DOHH2 (cell line): Measurements from ENCODE around the gene SNX17.

Experiments
- H3F3A ChIP-seq: fragments of 200-600 bp; sonication (generic), shearing (Covaris generic); 2 replicates; pipeline ENCODE4 v1.6.0; 2016; ENCODE audit warnings: antibody characterized with exemption, mild to moderate bottlenecking; ENCODE audit not compliant: control insufficient read depth, insufficient read depth
- H3K27ac ChIP-seq: fragments of 200-600 bp; sonication (generic); 2 replicates; pipeline ENCODE4 v1.5.1; 2014; ENCODE audit warnings: low read depth, mild to moderate bottlenecking, low read length, moderate library complexity
- H3K27me3 ChIP-seq: fragments of 200-600 bp; sonication (generic); 2 replicates; pipeline ENCODE4 v1.6.1; 2014; ENCODE audit warnings: mild to moderate bottlenecking, low read length, mixed read lengths; ENCODE audit not compliant: control insufficient read depth
- H3K36me3 ChIP-seq: fragments of 200-600 bp; sonication (generic); 2 replicates; pipeline ENCODE4 v1.6.1; 2014; ENCODE audit warnings: mild to moderate bottlenecking, low read length, moderate library complexity, mixed read lengths; ENCODE audit not compliant: control insufficient read depth
- H3K4me1 ChIP-seq: fragments of 200-600 bp; sonication (generic); 2 replicates; pipeline ENCODE4 v1.6.1; 2014; ENCODE audit warnings: mild to moderate bottlenecking, low read length, mixed read lengths; ENCODE audit not compliant: control insufficient read depth
- H3K4me2 ChIP-seq: fragments of 200-600 bp; sonication (generic); 2 replicates; pipeline ENCODE4 v1.6.0; 2014; ENCODE audit warnings: mild to moderate bottlenecking, low read length, moderate library complexity
- H3K4me3 ChIP-seq: fragments of 200-600 bp; sonication (generic); 2 replicates; pipeline ENCODE4 v1.5.1; 2014; ENCODE audit warnings: mild to moderate bottlenecking, low read length, mixed read lengths
- H3K79me2 ChIP-seq: fragments of 200-600 bp; sonication (generic); 2 replicates; pipeline ENCODE4 v1.6.1; 2014; ENCODE audit warnings: mild to moderate bottlenecking, low read length, mixed read lengths; ENCODE audit not compliant: control insufficient read depth
- H3K9me2 ChIP-seq: fragments of 200-600 bp; sonication (generic); replicated peaks from 2 replicates; pipeline ENCODE4 v1.6.1; 2014; ENCODE audit warnings: mild to moderate bottlenecking, low read length, mixed read lengths; ENCODE audit not compliant: control insufficient read depth
- H3K9me3 ChIP-seq: fragments of 200-600 bp; sonication (generic); 2 replicates; pipeline ENCODE4 v1.6.1; 2014; ENCODE audit warnings: antibody characterized with exemption, low read length, mixed read lengths; ENCODE audit not compliant: control insufficient read depth, insufficient read depth
- H4K20me1 ChIP-seq: fragments of 200-600 bp; sonication (generic); 2 replicates; pipeline ENCODE4 v1.6.0; 2014; ENCODE audit warnings: low read depth, mild to moderate bottlenecking, antibody characterized with exemption, low read length, moderate library complexity; ENCODE audit not compliant: control insufficient read depth, insufficient read depth
- EZH2phosphoT487 ChIP-seq: fragments of 200-600 bp; sonication (generic); IDR thresholded peaks from 2 replicates; pipeline ENCODE4 v1.6.1; 2017; ENCODE audit warnings: borderline replicate concordance, mild to moderate bottlenecking, antibody characterized with exemption, low read length, moderate library complexity, mixed read lengths
- TF ChIP-seq, protein P1 (sequence below): fragments of 200-600 bp; sonication (generic); IDR thresholded peaks from one replicate; pipeline ENCODE4 v1.5.1; 2014; ENCODE audit warnings: antibody characterized with exemption, mild to moderate bottlenecking, low read depth, low read length; ENCODE audit not compliant: poor library complexity, severe bottlenecking

The SNX17 gene

GRCh38 chr2:27322766-27323595 is 47.4 kb upstream of the SNX17 start, which contains the start of gene MPV17:
TSS of gene MPV17 (minus strand) at chr2:27323097. CDS start at chr2:27322517, 580 bp downstream.
- Histone ChIP-seq H3K27ac (peak within 1 kb of the TSS; percentile 52), H3K27me3 (no peaks in the 10 kb centered on the region), H4K20me1 (no peaks in the 10 kb centered on the region), H3K79me2 (peaks cover 29% of the 10 kb centered on the region), H3F3A (peaks cover 11% of the 10 kb centered on the region), H3K4me1 (peaks cover 22% of the 10 kb centered on the region), H3K36me3 (peaks cover 27% of the 10 kb centered on the region), H3K9me2 (no peaks in the 10 kb centered on the region), H3K9me3 (no peaks in the 10 kb centered on the region), H3K4me3 (peak within 1 kb of the TSS; percentile 86), H3K4me2 (peak within 1 kb of the TSS; percentile 86)
- TF ChIP-seq EZH2phosphoT487, result no peak
- TF ChIP-seq, protein P1, sequence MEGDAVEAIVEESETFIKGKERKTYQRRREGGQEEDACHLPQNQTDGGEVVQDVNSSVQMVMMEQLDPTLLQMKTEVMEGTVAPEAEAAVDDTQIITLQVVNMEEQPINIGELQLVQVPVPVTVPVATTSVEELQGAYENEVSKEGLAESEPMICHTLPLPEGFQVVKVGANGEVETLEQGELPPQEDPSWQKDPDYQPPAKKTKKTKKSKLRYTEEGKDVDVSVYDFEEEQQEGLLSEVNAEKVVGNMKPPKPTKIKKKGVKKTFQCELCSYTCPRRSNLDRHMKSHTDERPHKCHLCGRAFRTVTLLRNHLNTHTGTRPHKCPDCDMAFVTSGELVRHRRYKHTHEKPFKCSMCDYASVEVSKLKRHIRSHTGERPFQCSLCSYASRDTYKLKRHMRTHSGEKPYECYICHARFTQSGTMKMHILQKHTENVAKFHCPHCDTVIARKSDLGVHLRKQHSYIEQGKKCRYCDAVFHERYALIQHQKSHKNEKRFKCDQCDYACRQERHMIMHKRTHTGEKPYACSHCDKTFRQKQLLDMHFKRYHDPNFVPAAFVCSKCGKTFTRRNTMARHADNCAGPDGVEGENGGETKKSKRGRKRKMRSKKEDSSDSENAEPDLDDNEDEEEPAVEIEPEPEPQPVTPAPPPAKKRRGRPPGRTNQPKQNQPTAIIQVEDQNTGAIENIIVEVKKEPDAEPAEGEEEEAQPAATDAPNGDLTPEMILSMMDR, result no peak

GRCh38 chr2:27323596-27324285 is 46.7 kb upstream of the SNX17 start:
- TF ChIP-seq, protein P1, result no peak
- TF ChIP-seq EZH2phosphoT487, result no peak
- H3K27ac ChIP-seq, result peak overlapping the region; percentile 52
- H3F3A ChIP-seq, result peaks cover 11% of the 10 kb centered on the region

DNA sequence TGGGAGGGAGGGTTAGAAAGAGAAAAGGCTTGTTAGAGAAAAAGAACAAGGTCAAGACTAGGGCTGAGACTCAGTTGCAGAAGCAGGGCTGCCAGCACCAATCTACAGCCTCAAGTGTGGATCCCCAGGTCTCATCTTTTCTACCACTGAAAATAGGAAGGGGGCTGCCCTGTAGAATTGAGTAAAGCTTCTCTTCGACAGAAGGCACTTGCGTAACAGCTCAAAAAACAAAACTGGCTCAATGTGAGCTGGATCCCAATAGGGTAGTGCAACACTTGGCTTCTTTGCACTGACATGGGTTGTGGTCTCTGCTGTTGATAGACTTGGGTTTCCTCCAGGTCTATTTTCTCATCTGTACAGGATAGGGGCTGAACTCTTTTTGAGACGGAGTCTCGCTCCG is 45.7 kb upstream of the SNX17 start:
- TF ChIP-seq, protein P1, result no peak
- no peak for TF ChIP-seq EZH2phosphoT487
- Histone ChIP-seq H3K79me2 (peaks cover 29% of the 10 kb centered on the region), H3K27ac (no peak overlapping the region)

More at GRCh38 chr2:27323596-27324285, 46.7 kb upstream of the SNX17 start:
- peak overlapping the region; percentile 86 for H3K4me3 ChIP-seq
- H3K9me2 ChIP-seq, result no peaks in the 10 kb centered on the region
- H3K9me3 ChIP-seq, result no peaks in the 10 kb centered on the region
- H3K4me2 ChIP-seq, result peak overlapping the region; percentile 86
- peaks cover 22% of the 10 kb centered on the region for H3K4me1 ChIP-seq
- H4K20me1 ChIP-seq, result no peaks in the 10 kb centered on the region
- H3K79me2 ChIP-seq, result peaks cover 29% of the 10 kb centered on the region
- no peaks in the 10 kb centered on the region for H3K27me3 ChIP-seq
- peaks cover 34% of the 10 kb centered on the region for H3K36me3 ChIP-seq

More for the DNA sequence above, 45.7 kb upstream of the SNX17 start:
- Histone ChIP-seq H3K9me2 (no peaks in the 10 kb centered on the region), H3K27me3 (no peaks in the 10 kb centered on the region), H3K4me1 (peaks cover 22% of the 10 kb centered on the region), H3K9me3 (no peaks in the 10 kb centered on the region), H3K4me3 (no peak overlapping the region), H3K36me3 (peaks cover 44% of the 10 kb centered on the region), H4K20me1 (no peaks in the 10 kb centered on the region), H3K4me2 (0 out of 2 replicates have a peak overlapping the region, but pooled peaks have one; percentile 86), H3F3A (peaks cover 11% of the 10 kb centered on the region)
